Aorta (tissue), 5 donors: ENCODE results near the gene GIPC1. TPM values are rescaled to one million over a fixed set of nuclear protein-coding genes. Genes with fewer than 3 reads are reported as not detected.

Experiments used
- ATAC-seq: fragments of 200-7000 bp; cut with Tn5 transposase; one replicate; pipeline ENCODE4 v1.9.1; 2022; ENCODE audit warnings: moderate library complexity; ENCODE audit not compliant: low FRiP score
- DNase-seq, 2 donors: peaks; one replicate each; pipeline ENCODE4 v3.0.0-alpha.2; 2020
- H3K27ac ChIP-seq, 2 donors: one replicate each; pipeline ENCODE4 v1.5.1; 2013; ENCODE audit warnings: low read length in 2 of 2, mild to moderate bottlenecking in 2 of 2, moderate library complexity in 2 of 2, control low read depth in 1 of 2, inconsistent platforms in 1 of 2, low read depth in 1 of 2
- H3K27me3 ChIP-seq, 2 donors: one replicate each; pipeline ENCODE4 v1.6.1; 2013; ENCODE audit warnings: control low read depth in 1 of 2, low read length in 1 of 2, mild to moderate bottlenecking in 1 of 2, moderate library complexity in 1 of 2; ENCODE audit not compliant: insufficient read depth in 2 of 2, control insufficient read depth in 1 of 2
- H3K36me3 ChIP-seq, 2 donors: one replicate each; pipeline ENCODE4 v1.6.1; 2013; ENCODE audit warnings: control low read depth in 1 of 2, low read length in 1 of 2, mild to moderate bottlenecking in 1 of 2; ENCODE audit not compliant: insufficient read depth in 2 of 2, control insufficient read depth in 1 of 2
- H3K4me1 ChIP-seq, 2 donors: one replicate each; pipeline ENCODE4 v1.6.1; 2013; ENCODE audit warnings: low read length in 2 of 2, control low read depth in 1 of 2, mild to moderate bottlenecking in 1 of 2, moderate library complexity in 1 of 2; ENCODE audit not compliant: insufficient read depth in 2 of 2, control insufficient read depth in 1 of 2
- H3K4me3 ChIP-seq, 2 donors: one replicate each; pipeline ENCODE4 v1.5.1; 2013; ENCODE audit warnings: low read length in 2 of 2, control low read depth in 1 of 2, mild to moderate bottlenecking in 1 of 2
- H3K9me3 ChIP-seq: one replicate; pipeline ENCODE4 v1.6.1; 2013; ENCODE audit warnings: mild to moderate bottlenecking, low read length; ENCODE audit not compliant: control insufficient read depth
- WGBS, 2 donors: extraction: QIAGEN DNeasy Blood & Tissue Kit; methylation state at CpG; one replicate each; pipeline ENCODE4 v1.1.7; 2013; 5-methylcytosine and 5-hydroxymethylcytosine counted together
- intact Hi-C, 2 donors: fragments of 100-400 bp; cut with DNase I; formaldehyde crosslinking; loops; one replicate each; pipeline versions ENCODE4 v1.14.2 to v1.15.0; 2022
- polyA plus RNA-seq, 2 donors: library from polyadenylated mRNA; stranded (reverse); fragments of 200-250 nt; gene quantifications; one replicate each; pipeline ENCODE4 v1.2.3, GENCODE V29; 2013
- total RNA-seq, 2 donors: library from RNA; stranded (reverse); fragmentation: NEBNext Ultra II Directional; extraction: Animal tissue kit (Norgen Biotek cat#: 25700); gene quantifications; one replicate each; pipeline ENCODE4 v1.2.1, GENCODE V29; 2021
- donor health status: healthy with polysubstance abuse.
- donor health status: Bipolar disorder and iron deficiency.
- donor health status: DM: no; HTN: no; CAD: no.
- donor health status: DM: no; HTN: no; CAD: no.
- donor health status: DM: yes; HTN: yes; CAD: no.

The GIPC1 gene
- total and polyA plus RNA-seq, 4 donors = 42.3 to 117 (median 54.4) TPM

DNA sequence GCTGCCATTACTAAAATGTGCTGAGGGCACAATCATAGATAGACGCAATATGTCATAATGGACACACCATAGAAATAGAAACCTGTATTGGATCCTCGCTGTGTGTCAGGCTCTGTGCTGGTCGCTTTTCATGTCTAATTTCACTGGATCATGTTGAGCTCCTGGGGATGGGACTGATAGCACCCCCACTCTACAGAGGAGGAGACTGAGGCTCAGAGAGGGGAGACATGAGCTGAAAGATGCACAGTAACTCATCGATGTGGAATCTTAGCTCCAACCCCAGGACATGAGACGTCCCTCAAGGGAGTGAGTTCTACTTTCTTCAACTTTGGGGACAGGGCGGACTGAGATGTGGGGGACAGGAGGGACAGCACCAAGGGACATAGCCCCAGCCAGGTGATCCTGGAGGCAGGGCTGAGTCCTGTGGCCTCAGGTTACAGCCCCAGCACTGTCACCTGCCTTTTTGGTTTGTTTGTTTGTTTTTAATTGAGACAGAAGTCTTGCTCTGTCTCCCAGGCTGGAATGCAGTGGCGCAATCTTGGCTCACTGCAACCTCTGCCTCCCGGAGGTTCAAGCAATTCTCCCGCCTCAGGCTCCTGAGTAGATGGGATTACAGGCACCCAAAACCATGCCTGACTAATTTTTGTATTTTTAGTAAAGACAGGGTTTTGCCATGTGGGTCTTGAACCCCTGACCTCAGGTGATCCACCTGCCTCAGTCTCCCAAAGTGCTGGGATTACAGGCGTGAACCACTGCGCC, 6.6 kb upstream of the GIPC1 start:
- ATAC-seq = no peak
- intact Hi-C loops = no loop called here
- no peak overlapping the region for H3K27ac ChIP-seq
- no peaks in the 10 kb centered on the region for H3K4me1 ChIP-seq
- no peaks in the 10 kb centered on the region for H3K9me3 ChIP-seq
- no peak for DNase-seq
- WGBS, 2 donors = 78 to 79% methylated on average over 11 of the region's 11 CpGs
- no peaks in the 10 kb centered on the region for H3K36me3 ChIP-seq
- H3K4me3 ChIP-seq = no peak overlapping the region
- H3K27me3 ChIP-seq = no peaks in the 10 kb centered on the region

DNA sequence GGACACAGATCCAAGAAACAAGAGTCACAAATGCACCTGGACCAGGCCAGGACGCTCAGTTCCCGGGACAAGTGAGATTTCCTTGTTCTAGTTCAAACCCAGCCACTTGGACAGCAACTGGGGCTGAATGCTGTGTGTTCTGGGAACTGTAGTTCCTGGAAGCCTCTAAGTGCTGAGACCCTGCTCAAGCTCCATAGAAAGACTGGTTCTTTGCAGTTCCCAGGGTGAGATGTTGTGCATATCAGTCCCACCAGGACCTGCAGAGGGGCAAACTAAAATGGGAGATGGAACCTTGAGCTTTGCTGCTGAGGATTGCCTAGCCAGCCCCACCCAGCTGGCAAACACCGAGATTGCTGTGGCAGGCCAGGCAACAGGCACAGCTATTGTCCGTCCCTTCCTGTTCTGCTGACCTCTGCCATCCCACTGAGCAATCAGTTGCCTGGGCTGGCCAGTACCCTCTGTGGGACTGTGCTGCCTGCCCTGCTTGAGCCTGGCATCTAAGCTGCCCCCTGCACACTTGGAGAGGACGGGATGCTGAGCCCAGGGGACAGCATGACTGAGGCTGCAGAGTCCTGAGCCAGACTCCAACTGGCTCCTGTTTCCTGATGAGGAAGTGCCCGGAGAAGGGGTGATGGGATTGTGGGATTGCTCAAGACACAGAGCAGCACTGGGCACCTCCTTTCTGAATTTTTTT, 1.4 kb upstream of the GIPC1 start:
- H3K9me3 ChIP-seq = no peaks in the 10 kb centered on the region
- peak overlapping the region in 1 of 2 donors; percentile 32 for H3K27ac ChIP-seq
- WGBS, 2 donors = 27 to 36% methylated on average over 6 of the region's 6 CpGs
- no peaks in the 10 kb centered on the region for H3K27me3 ChIP-seq
- H3K4me3 ChIP-seq = no peak overlapping the region
- intact Hi-C loops = no loop called here
- no peaks in the 10 kb centered on the region for H3K4me1 ChIP-seq
- ATAC-seq (peak; percentile 20), DNase-seq (no peak)
- H3K36me3 ChIP-seq = no peaks in the 10 kb centered on the region

DNA sequence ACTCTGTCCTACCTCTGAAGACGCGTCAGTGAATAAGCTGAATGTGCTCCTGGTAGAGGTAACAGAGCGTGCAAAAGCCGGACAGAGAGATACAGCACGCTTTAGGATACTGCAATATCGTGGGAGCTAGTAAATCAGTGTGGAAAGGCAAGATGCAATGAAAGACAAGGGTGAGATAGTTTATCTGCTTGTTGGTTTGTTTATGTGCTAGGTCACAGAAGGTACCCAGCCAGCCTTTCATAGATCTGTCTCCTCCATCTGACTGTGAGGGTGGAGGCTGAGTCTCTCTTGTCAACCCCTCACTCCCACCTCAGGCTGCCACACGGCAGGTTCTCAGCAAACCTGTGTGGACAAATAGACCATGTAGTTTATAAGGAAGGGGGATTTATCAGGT, 904 bp upstream of the GIPC1 start:
- Histone ChIP-seq H3K36me3 (no peaks in the 10 kb centered on the region), H3K27ac (peak overlapping the region in 1 of 2 donors; percentile 32), H3K9me3 (no peaks in the 10 kb centered on the region), H3K27me3 (no peaks in the 10 kb centered on the region), H3K4me3 (no peak overlapping the region), H3K4me1 (no peaks in the 10 kb centered on the region)
- intact Hi-C loops = no loop called here
- ATAC-seq (no peak), DNase-seq (no peak)
- 30 to 37% methylated on average over 7 of the region's 7 CpGs for WGBS, 2 donors

DNA sequence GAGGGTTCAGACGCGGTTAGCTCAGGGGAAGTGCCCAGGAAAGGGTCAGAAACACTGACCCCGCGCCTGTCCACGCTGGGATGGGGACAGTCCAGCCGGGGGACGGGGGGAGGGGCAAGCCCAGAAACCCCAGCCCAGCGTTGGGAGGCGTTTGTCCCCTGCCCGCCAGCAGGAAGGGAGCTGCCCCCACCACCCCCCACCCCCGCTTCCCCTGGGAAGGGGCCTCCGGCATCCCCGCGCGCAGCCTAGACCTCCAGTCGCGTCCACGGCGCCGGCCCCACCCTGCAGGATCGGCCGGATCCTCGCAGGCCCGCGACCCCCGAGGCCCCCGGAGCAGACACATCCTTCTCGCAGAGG, 277 bp downstream of the GIPC1 start:
- Histone ChIP-seq H3K27me3 (no peaks in the 10 kb centered on the region), H3K9me3 (no peaks in the 10 kb centered on the region), H3K4me1 (no peaks in the 10 kb centered on the region), H3K4me3 (peak overlapping the region; percentile 84 to 95), H3K36me3 (no peaks in the 10 kb centered on the region), H3K27ac (no peak overlapping the region)
- 0 to 1% methylated on average over 24 to 28 of the region's 28 CpGs for WGBS, 2 donors
- intact Hi-C loops = no loop called here
- DNase-seq (no peak), ATAC-seq (peak; percentile 2)

- Histone ChIP-seq H3K27ac (no peak overlapping the region), H3K27me3 (no peaks in the 10 kb centered on the region), H3K36me3 (no peaks in the 10 kb centered on the region), H3K4me3 (peak overlapping the region; percentile 84 to 95), H3K9me3 (no peaks in the 10 kb centered on the region), H3K4me1 (no peaks in the 10 kb centered on the region)
- intact Hi-C loops = no loop called here
- ATAC-seq = no peak
- WGBS, 2 donors = 12 to 18% methylated on average over 14 of the region's 14 CpGs
- DNase-seq = no peak
Observed at GRCh38 chr19:14494910-14495671, 836 bp downstream of the GIPC1 start.

DNA sequence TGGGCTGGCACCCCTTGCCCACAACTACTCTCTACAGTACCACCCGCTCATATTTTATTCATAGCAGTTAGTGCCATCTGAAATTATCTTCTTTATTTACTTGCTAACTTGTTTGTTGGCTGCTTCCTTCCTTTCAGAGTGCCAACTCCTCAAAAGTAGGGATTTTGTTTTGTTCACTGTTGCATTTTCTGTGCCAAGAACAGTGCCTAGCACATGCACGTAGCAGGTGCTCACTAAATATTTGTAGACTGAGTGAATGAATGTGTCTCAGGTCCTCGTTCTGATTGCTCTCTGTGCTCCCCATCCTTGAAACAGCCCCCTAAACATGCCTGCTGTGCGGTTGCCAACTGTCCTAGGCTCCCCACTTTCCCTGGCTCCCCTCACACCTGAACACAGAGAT, 1.5 kb downstream of the GIPC1 start:
- WGBS, 2 donors = 74 to 76% methylated on average over 4 of the region's 4 CpGs
- H3K9me3 ChIP-seq = no peaks in the 10 kb centered on the region
- H3K27me3 ChIP-seq = no peaks in the 10 kb centered on the region
- no peak overlapping the region for H3K4me3 ChIP-seq
- no peaks in the 10 kb centered on the region for H3K4me1 ChIP-seq
- no peaks in the 10 kb centered on the region for H3K36me3 ChIP-seq
- DNase-seq (no peak), ATAC-seq (no peak)
- no peak overlapping the region for H3K27ac ChIP-seq
- intact Hi-C loops = no loop called here

DNA sequence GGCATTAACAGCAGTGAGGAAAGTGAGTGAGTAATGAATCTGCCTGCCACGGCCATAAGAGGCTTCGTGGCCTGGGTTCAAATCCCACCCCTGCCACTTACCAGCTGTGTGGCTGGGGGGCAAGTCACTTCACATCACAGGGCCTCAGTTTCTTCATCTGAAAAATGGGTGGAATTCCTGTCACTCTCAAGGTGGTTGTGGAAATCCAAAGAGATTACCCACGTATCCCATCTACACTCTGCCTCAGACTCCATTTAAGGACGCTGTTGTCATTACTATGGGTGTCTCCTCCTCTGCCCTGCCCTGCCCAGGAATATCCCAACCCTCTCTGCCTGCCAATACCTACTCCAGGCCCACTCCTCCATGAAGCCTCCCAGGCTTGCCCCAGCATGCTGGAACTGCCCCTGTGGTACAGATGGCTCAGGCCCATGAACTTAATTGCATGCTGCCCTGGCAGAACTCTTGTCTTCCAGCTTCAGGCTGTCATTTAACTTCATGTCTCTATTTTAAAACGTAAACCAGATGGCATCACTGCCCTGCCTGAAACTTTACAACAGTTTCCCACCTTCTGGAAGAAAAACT, 3.1 kb downstream of the GIPC1 start:
- Histone ChIP-seq H3K27me3 (no peaks in the 10 kb centered on the region), H3K4me3 (no peak overlapping the region), H3K9me3 (no peaks in the 10 kb centered on the region), H3K36me3 (peaks cover 0 to 4% of the 10 kb centered on the region in 2 donors), H3K27ac (no peak overlapping the region), H3K4me1 (no peaks in the 10 kb centered on the region)
- ATAC-seq = no peak
- intact Hi-C loops = no loop called here
- DNase-seq = no peak
- 67 to 76% methylated on average over 5 of the region's 5 CpGs for WGBS, 2 donors

DNA sequence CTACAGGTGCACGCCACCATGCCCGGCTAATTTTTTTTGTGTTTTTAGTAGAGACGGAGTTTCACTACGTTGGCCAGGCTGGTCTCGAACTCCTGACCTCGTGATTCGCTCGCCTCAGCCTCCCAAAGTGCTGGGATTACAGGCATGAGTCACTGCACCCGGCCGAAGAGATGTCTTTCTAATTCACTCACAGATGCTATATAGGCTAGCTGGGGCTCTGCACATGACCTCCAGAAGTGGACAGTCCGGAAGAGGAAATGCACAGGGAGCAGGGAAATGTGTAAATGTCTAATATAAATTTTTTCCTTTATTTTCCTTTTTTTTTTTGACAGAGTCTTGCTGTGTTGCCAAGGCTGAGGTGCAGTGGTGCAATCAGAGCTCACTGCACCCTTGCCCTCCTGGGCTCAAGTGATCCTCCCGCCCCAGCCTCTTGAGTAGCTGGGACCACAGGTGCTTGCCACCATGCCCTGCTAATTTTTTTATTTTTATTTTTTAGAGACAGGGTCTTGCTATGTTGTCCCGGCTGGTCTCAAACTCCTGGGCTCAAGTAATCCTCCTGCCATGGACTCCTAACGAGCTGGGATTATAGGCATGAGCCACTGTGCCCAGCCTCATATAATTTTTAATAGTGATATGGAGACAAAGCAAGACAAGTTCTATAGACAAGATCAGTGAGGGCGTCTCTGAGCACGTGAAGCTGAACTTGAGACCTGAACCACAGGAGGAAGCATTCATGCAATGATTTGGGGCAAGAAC, 8.4 kb downstream of the GIPC1 start:
- DNase-seq = no peak
- Histone ChIP-seq H3K4me3 (no peak overlapping the region), H3K27me3 (no peaks in the 10 kb centered on the region), H3K9me3 (no peaks in the 10 kb centered on the region), H3K4me1 (no peaks in the 10 kb centered on the region), H3K27ac (no peak overlapping the region), H3K36me3 (peaks cover 0 to 4% of the 10 kb centered on the region in 2 donors)
- 94 to 95% methylated on average over 16 of the region's 16 CpGs for WGBS, 2 donors
- intact Hi-C loops = no loop called here
- no peak for ATAC-seq
